NB4 (cell line): ENCODE results near the gene STUM.

Experiments used
- CTCF ChIP-seq: IDR thresholded peaks from one replicate; pipeline ENCODE4 v1.5.1; 2012; ENCODE audit warnings: low read depth, low read length
- MAX ChIP-seq: IDR thresholded peaks from 2 replicates; pipeline ENCODE4 v1.6.1; 2011; ENCODE audit warnings: low read depth, low read length
- POLR2A ChIP-seq: IDR thresholded peaks from 2 replicates; pipeline ENCODE4 v1.6.1; 2011; ENCODE audit warnings: mild to moderate bottlenecking; ENCODE audit not compliant: insufficient read length; ENCODE audit errors: extremely low read depth

GRCh38 chr1:226625832-226626576 is 77.4 kb downstream of the STUM start:
- TF ChIP-seq CTCF (no peak), POLR2A (no peak), MAX (no peak)
